ENCODE data around the gene AMPH. TPM values are rescaled to one million over a fixed set of nuclear protein-coding genes. Genes with fewer than 3 reads are reported as not detected.

Gene AMPH
- total RNA-seq, 1 experiment from 2014 or later = not detected

GRCh38 chr7:38335128-38335491, 296.1 kb downstream of the AMPH start:
- H3K9me2 ChIP-seq (ENCODE audit: insufficient read depth) = no peaks in the 10 kb centered on the region
- no peak overlapping the region for H3K27ac ChIP-seq
- H3K4me3 ChIP-seq = no peak overlapping the region
- intact Hi-C loops (cut with micrococcal nuclease; ENCODE audit: unreplicated experiment) = loop anchor here (10.0 kb wide), 1 partner anchor 110 kb away; no protein-coding TSS in a partner anchor
- no peaks in the 10 kb centered on the region for H4K20me1 ChIP-seq (ENCODE audit: insufficient read depth)
- no peak for DNase-seq
- no peak overlapping the region for H2AFZ ChIP-seq
- CTCF ChIA-PET = interaction anchor here (1.1 to 1.2 kb wide), 5 partner anchors 9 to 135 kb away, joined by 3 to 13 read pairs (median 3); no protein-coding TSS in a partner anchor
- no peaks in the 10 kb centered on the region for H3K27me3 ChIP-seq (ENCODE audit: insufficient read depth, low read depth)
- H3K79me2 ChIP-seq (ENCODE audit: low read depth) = no peaks in the 10 kb centered on the region
- no peaks in the 10 kb centered on the region for H3K9me3 ChIP-seq (ENCODE audit: insufficient read depth, low read depth)
- H3K4me2 ChIP-seq = no peak overlapping the region
- POLR2A ChIA-PET (ENCODE audit: unreplicated experiment) = no interaction called here
- no peaks in the 10 kb centered on the region for H3K4me1 ChIP-seq (replicated peaks; ENCODE audit: insufficient read depth)
- H3K36me3 ChIP-seq (ENCODE audit: low read depth) = no peaks in the 10 kb centered on the region
- TF ChIP-seq EZH2 (IDR thresholded peaks at IDR 0.05; ENCODE audit: low read depth) (no peak), CTCF (conservative IDR thresholded peaks at IDR 0.05) (no peak)
- H3F3A ChIP-seq (ENCODE audit: insufficient read depth, low read depth) = no peaks in the 10 kb centered on the region
- BruUV-seq (replicated peaks) = no TSS peak

- no peaks in the 10 kb centered on the region for H3K4me1 ChIP-seq (replicated peaks; ENCODE audit: insufficient read depth)
- H3K4me3 ChIP-seq = no peak overlapping the region
- no peaks in the 10 kb centered on the region for H4K20me1 ChIP-seq (ENCODE audit: insufficient read depth)
- no peaks in the 10 kb centered on the region for H3K9me3 ChIP-seq (ENCODE audit: insufficient read depth, low read depth)
- H3K27ac ChIP-seq = no peak overlapping the region
- H3K36me3 ChIP-seq (ENCODE audit: low read depth) = no peaks in the 10 kb centered on the region
- no peaks in the 10 kb centered on the region for H3K9me2 ChIP-seq (ENCODE audit: insufficient read depth)
- H3K79me2 ChIP-seq (ENCODE audit: low read depth) = no peaks in the 10 kb centered on the region
- DNase-seq = no peak
- POLR2A ChIA-PET (ENCODE audit: unreplicated experiment) = no interaction called here
- intact Hi-C loops (cut with micrococcal nuclease; ENCODE audit: unreplicated experiment) = loop anchor here (10.0 kb wide), 1 partner anchor 109 kb away; no protein-coding TSS in a partner anchor
- H2AFZ ChIP-seq = no peak overlapping the region
- no TSS peak for BruUV-seq (replicated peaks)
- TF ChIP-seq CTCF (conservative IDR thresholded peaks at IDR 0.05) (no peak), EZH2 (IDR thresholded peaks at IDR 0.05; ENCODE audit: low read depth) (no peak)
- no peaks in the 10 kb centered on the region for H3F3A ChIP-seq (ENCODE audit: insufficient read depth, low read depth)
- no peak overlapping the region for H3K4me2 ChIP-seq
- H3K27me3 ChIP-seq (ENCODE audit: insufficient read depth, low read depth) = peaks cover 2% of the 10 kb centered on the region; the same call in 1 of the 2 replicates
- CTCF ChIA-PET = interaction anchor here (0.6 kb wide), 2 partner anchors 14 to 1240 kb away, joined by 3 to 20 read pairs; no protein-coding TSS in a partner anchor
These were observed 297.0 kb downstream of the AMPH start for GRCh38 chr7:38334163-38334562.
